HepG2 (cell line): ENCODE data around the gene STK32C. TPM values are rescaled to one million over a fixed set of nuclear protein-coding genes. Genes with fewer than 3 reads are reported as not detected.

Experiments
- EED ChIP-seq: sonication (generic); formaldehyde crosslinking; IDR thresholded peaks from 2 replicates; pipeline ENCODE4 v1.5.0; 2020; ENCODE audit warnings: mild to moderate bottlenecking, missing genetic modification reagents
- FOXK1 ChIP-seq: sonication (generic); formaldehyde crosslinking; IDR thresholded peaks from 2 replicates; pipeline ENCODE4 v1.4.0; 2020; ENCODE audit warnings: low read depth, missing genetic modification reagents, borderline replicate concordance
- KLF6 ChIP-seq: IDR thresholded peaks from 2 replicates; pipeline ENCODE4 v1.8.0; 2016; ENCODE audit warnings: missing biosample characterization, missing genetic modification reagents
- RFX1 ChIP-seq: fragments of 450-650 bp; IDR thresholded peaks from 2 replicates; pipeline ENCODE4 v1.6.1; 2017
- SP140L ChIP-seq: sonication (generic); formaldehyde crosslinking; IDR thresholded peaks from 2 replicates; pipeline ENCODE4 v1.4.0; 2020; ENCODE audit warnings: missing genetic modification reagents, borderline replicate concordance
- ZNF121 ChIP-seq: sonication (generic); formaldehyde crosslinking; IDR thresholded peaks from 2 replicates; pipeline ENCODE4 v1.5.0; 2020; ENCODE audit warnings: mild to moderate bottlenecking, missing genetic modification reagents
- ZNF34 ChIP-seq: sonication (generic); formaldehyde crosslinking; IDR thresholded peaks from 2 replicates; pipeline ENCODE4 v1.4.0; 2020; ENCODE audit warnings: mild to moderate bottlenecking, missing genetic modification reagents, borderline replicate concordance
- ZNF724P ChIP-seq: sonication (generic); formaldehyde crosslinking; IDR thresholded peaks from 2 replicates; pipeline ENCODE4 v1.8.0; 2022; ENCODE audit warnings: missing genetic modification reagents, borderline replicate concordance
- polyA plus RNA-seq, 8 experiments: library from polyadenylated mRNA; depleted of rRNA in 3 of 8; stranded (reverse) in 7 of 8; unstranded in 1 of 8; fragments of >200 nt; fragmentation: Illumina TruSeq in 4 of 8; extraction: Trizol in 4 of 8; gene quantifications; 2 replicates each; pipeline versions ENCODE4 v1.2.1 to v1.2.3, GENCODE V29; 2011 to 2016; ENCODE audit warnings: low read depth in 4 of 8, missing spikeins in 1 of 8, mixed read lengths in 1 of 8; ENCODE audit not compliant: insufficient read depth in 1 of 8
- total RNA-seq, 5 experiments: library from RNA; depleted of rRNA; stranded (reverse); fragments of >200 nt; fragmentation: Illumina TruSeq; extraction: Trizol; gene quantifications; 2 replicates each; pipeline ENCODE4 v1.2.3, GENCODE V29; 2016; ENCODE audit warnings: low read depth in 1 of 5
- TF ChIP-seq, protein P1 (sequence below): sonication (generic); formaldehyde crosslinking; IDR thresholded peaks from 2 replicates; pipeline ENCODE4 v1.4.0; 2020; ENCODE audit warnings: missing genetic modification reagents, borderline replicate concordance
- TF ChIP-seq, protein P2 (sequence below): sonication (generic); formaldehyde crosslinking; IDR thresholded peaks from 2 replicates; pipeline ENCODE4 v1.5.1; 2020; ENCODE audit warnings: missing genetic modification reagents, mild to moderate bottlenecking, borderline replicate concordance
- TF ChIP-seq, protein P3 (sequence below): sonication (generic); formaldehyde crosslinking; IDR thresholded peaks from 2 replicates; pipeline ENCODE4 v1.5.0; 2020; ENCODE audit warnings: mild to moderate bottlenecking, missing genetic modification reagents

Gene STK32C
- total and polyA plus RNA-seq, 2 of the 13 experiments (the other 11 are each of a cell fraction or from before 2014, with no cell fraction given) = 10.9 to 19.4 TPM

DNA sequence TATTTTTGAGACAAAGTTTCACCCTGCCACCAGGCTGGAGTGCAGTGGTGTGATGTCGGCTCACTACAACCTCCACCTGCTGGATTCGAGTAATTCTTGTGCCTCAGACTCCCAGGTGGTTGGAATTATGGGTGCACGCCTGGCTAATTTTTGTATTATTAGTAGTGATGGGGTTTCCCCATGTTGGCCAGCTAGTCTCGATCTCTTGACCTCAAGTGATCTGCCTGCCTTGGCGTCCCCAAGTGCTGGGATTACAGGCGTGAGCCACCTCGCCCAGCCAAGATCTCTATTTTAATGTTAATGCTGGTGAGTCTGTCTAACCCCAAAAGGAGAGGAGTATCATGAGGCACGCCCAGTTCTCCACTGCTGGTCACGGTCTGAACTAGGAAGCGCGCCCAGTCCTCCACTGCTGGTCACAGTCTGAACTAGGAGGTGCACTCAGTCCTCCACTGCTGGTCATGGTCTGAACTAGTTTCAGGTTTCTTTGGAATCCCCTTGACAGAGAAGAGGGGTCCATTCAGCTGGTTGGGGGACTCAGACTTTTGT, 18.7 kb upstream of the STK32C start (continued):
- TF ChIP-seq, protein P1, sequence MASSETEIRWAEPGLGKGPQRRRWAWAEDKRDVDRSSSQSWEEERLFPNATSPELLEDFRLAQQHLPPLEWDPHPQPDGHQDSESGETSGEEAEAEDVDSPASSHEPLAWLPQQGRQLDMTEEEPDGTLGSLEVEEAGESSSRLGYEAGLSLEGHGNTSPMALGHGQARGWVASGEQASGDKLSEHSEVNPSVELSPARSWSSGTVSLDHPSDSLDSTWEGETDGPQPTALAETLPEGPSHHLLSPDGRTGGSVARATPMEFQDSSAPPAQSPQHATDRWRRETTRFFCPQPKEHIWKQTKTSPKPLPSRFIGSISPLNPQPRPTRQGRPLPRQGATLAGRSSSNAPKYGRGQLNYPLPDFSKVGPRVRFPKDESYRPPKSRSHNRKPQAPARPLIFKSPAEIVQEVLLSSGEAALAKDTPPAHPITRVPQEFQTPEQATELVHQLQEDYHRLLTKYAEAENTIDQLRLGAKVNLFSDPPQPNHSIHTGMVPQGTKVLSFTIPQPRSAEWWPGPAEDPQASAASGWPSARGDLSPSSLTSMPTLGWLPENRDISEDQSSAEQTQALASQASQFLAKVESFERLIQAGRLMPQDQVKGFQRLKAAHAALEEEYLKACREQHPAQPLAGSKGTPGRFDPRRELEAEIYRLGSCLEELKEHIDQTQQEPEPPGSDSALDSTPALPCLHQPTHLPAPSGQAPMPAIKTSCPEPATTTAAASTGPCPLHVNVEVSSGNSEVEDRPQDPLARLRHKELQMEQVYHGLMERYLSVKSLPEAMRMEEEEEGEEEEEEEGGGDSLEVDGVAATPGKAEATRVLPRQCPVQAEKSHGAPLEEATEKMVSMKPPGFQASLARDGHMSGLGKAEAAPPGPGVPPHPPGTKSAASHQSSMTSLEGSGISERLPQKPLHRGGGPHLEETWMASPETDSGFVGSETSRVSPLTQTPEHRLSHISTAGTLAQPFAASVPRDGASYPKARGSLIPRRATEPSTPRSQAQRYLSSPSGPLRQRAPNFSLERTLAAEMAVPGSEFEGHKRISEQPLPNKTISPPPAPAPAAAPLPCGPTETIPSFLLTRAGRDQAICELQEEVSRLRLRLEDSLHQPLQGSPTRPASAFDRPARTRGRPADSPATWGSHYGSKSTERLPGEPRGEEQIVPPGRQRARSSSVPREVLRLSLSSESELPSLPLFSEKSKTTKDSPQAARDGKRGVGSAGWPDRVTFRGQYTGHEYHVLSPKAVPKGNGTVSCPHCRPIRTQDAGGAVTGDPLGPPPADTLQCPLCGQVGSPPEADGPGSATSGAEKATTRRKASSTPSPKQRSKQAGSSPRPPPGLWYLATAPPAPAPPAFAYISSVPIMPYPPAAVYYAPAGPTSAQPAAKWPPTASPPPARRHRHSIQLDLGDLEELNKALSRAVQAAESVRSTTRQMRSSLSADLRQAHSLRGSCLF (CRISPR knock-in tag) = no peak
- no peak for TF ChIP-seq ZNF121
- TF ChIP-seq, protein P2, sequence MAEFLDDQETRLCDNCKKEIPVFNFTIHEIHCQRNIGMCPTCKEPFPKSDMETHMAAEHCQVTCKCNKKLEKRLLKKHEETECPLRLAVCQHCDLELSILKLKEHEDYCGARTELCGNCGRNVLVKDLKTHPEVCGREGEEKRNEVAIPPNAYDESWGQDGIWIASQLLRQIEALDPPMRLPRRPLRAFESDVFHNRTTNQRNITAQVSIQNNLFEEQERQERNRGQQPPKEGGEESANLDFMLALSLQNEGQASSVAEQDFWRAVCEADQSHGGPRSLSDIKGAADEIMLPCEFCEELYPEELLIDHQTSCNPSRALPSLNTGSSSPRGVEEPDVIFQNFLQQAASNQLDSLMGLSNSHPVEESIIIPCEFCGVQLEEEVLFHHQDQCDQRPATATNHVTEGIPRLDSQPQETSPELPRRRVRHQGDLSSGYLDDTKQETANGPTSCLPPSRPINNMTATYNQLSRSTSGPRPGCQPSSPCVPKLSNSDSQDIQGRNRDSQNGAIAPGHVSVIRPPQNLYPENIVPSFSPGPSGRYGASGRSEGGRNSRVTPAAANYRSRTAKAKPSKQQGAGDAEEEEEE (CRISPR knock-in tag) = no peak
- no peak for TF ChIP-seq ZNF724P
- TF ChIP-seq KLF6 (CRISPR knock-in tag) = no peak
- no peak for TF ChIP-seq RFX1
- TF ChIP-seq EED = no peak
- no peak for TF ChIP-seq ZNF34 (CRISPR knock-in tag)
- TF ChIP-seq, protein P3, sequence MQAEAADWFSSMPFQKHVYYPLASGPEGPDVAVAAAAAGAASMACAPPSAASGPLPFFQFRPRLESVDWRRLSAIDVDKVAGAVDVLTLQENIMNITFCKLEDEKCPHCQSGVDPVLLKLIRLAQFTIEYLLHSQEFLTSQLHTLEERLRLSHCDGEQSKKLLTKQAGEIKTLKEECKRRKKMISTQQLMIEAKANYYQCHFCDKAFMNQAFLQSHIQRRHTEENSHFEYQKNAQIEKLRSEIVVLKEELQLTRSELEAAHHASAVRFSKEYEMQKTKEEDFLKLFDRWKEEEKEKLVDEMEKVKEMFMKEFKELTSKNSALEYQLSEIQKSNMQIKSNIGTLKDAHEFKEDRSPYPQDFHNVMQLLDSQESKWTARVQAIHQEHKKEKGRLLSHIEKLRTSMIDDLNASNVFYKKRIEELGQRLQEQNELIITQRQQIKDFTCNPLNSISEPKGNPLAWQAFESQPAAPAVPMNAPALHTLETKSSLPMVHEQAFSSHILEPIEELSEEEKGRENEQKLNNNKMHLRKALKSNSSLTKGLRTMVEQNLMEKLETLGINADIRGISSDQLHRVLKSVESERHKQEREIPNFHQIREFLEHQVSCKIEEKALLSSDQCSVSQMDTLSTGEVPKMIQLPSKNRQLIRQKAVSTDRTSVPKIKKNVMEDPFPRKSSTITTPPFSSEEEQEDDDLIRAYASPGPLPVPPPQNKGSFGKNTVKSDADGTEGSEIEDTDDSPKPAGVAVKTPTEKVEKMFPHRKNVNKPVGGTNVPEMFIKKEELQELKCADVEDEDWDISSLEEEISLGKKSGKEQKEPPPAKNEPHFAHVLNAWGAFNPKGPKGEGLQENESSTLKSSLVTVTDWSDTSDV (CRISPR knock-in tag) = no peak
- TF ChIP-seq FOXK1 = no peak
- TF ChIP-seq SP140L (CRISPR knock-in tag) = no peak
